MCF 10A (cell line): Measurements from ENCODE around the gene FAM185A. TPM values are rescaled to one million over a fixed set of nuclear protein-coding genes. Genes with fewer than 3 reads are reported as not detected.
"Not testable (repeated sequence)": the region's sequence is repeated elsewhere in the genome, so short reads cannot be mapped to it uniquely, and the experiment has no call there.

ENCODE experiments used
- BruUV-seq: library from RNA; stranded (reverse); fragments of 400-500 nt; replicated peaks from 2 replicates; lab custom pipeline; 2021; lab: Mats Ljungman, UMichigan
- CTCF ChIA-PET: fragments of 300-600 bp; sonication (Branson Sonifier 250); formaldehyde crosslinking; extraction: SDS; loops from one replicate; lab custom pipeline; 2021; ENCODE audit warnings: antibody characterized with exemption, inconsistent platforms; lab: Yijun Ruan, JAX
- POLR2A ChIA-PET: fragments of 300-600, 350-650 bp; sonication (Branson Sonifier 250); formaldehyde crosslinking; extraction: SDS; loops from one replicate; lab custom pipeline; 2020; ENCODE audit warnings: antibody characterized with exemption, inconsistent platforms; lab: Yijun Ruan, JAX
- DNase-seq: peaks from one replicate; pipeline ENCODE4 v3.0.0-alpha.2; 2018; ENCODE audit not compliant: unreplicated experiment
- H3K27ac Mint-ChIP-seq: one replicate; pipeline ENCODE4 v1.8.0; 2022; ENCODE audit warnings: mild to moderate bottlenecking, low read depth, mixed read lengths; ENCODE audit not compliant: unreplicated experiment
- H3K27me3 Mint-ChIP-seq: one replicate; pipeline ENCODE4 v1.8.0; 2022; ENCODE audit warnings: mixed read lengths; ENCODE audit not compliant: insufficient read depth, unreplicated experiment
- H3K36me3 Mint-ChIP-seq: one replicate; pipeline ENCODE4 v1.8.0; 2022; ENCODE audit warnings: mild to moderate bottlenecking, moderate library complexity, mixed read lengths; ENCODE audit not compliant: insufficient read depth, unreplicated experiment
- H3K4me1 Mint-ChIP-seq: one replicate; pipeline ENCODE4 v1.8.0; 2022; ENCODE audit warnings: mixed read lengths; ENCODE audit not compliant: insufficient read depth, unreplicated experiment
- H3K4me3 Mint-ChIP-seq: one replicate; pipeline ENCODE4 v1.8.0; 2022; ENCODE audit warnings: mild to moderate bottlenecking, moderate library complexity, mixed read lengths; ENCODE audit not compliant: unreplicated experiment
- H3K9me3 Mint-ChIP-seq: one replicate; pipeline ENCODE4 v1.8.0; 2022; ENCODE audit warnings: mixed read lengths; ENCODE audit not compliant: unreplicated experiment
- CTCF ChIP-seq: fragments of 200-600 bp; IDR thresholded peaks from one replicate; pipeline ENCODE4 v1.8.0; 2022; ENCODE audit warnings: antibody characterized with exemption, mild to moderate bottlenecking; ENCODE audit not compliant: unreplicated experiment
- intact Hi-C: fragments of 100-400 bp; cut with micrococcal nuclease; formaldehyde crosslinking; loops from 2 replicates; pipeline ENCODE4 v1.14.1; 2022
- total RNA-seq: library from RNA; stranded (reverse); gene quantifications from 2 replicates; pipeline ENCODE4 v1.2.3, GENCODE V29; 2022

The FAM185A gene
- total RNA-seq, 1 experiment from 2014 or later = 8.9 TPM

GRCh38 chr7:102791831-102792230 lies 43.0 kb downstream of the FAM185A start:
- BruUV-seq, CTCF ChIA-PET, intact Hi-C loops, DNase-seq, H3K27ac Mint-ChIP-seq, POLR2A ChIA-PET, H3K4me3 Mint-ChIP-seq, H3K9me3 Mint-ChIP-seq, H3K4me1 Mint-ChIP-seq, H3K27me3 Mint-ChIP-seq, H3K36me3 Mint-ChIP-seq: not testable (repeated sequence)

GRCh38 chr7:102794567-102794966 lies 45.8 kb downstream of the FAM185A start:
- H3K27me3 Mint-ChIP-seq, H3K4me3 Mint-ChIP-seq, intact Hi-C loops, H3K4me1 Mint-ChIP-seq, CTCF ChIA-PET, H3K27ac Mint-ChIP-seq, H3K9me3 Mint-ChIP-seq, BruUV-seq, H3K36me3 Mint-ChIP-seq, POLR2A ChIA-PET: not testable (repeated sequence)
- DNase-seq = peak; percentile 15

- CTCF ChIA-PET, POLR2A ChIA-PET, H3K27me3 Mint-ChIP-seq, H3K27ac Mint-ChIP-seq, H3K36me3 Mint-ChIP-seq, H3K4me1 Mint-ChIP-seq, BruUV-seq, intact Hi-C loops, H3K4me3 Mint-ChIP-seq: not testable (repeated sequence)
- H3K9me3 Mint-ChIP-seq = peaks cover 15% of the 10 kb centered on the region
- DNase-seq = peak; percentile 8
Measured at GRCh38 chr7:102795987-102796595, 47.3 kb downstream of the FAM185A start.

GRCh38 chr7:102806613-102807012 lies 57.8 kb downstream of the FAM185A start:
- no peak overlapping the region for H3K4me3 Mint-ChIP-seq
- TF ChIP-seq CTCF = no peak
- H3K36me3 Mint-ChIP-seq = peaks cover 11% of the 10 kb centered on the region
- ChIA-PET CTCF (no interaction called here), POLR2A (no interaction called here)
- no TSS peak for BruUV-seq
- peaks cover 9% of the 10 kb centered on the region for H3K9me3 Mint-ChIP-seq
- intact Hi-C loops = no loop called here
- no peaks in the 10 kb centered on the region for H3K4me1 Mint-ChIP-seq
- H3K27me3 Mint-ChIP-seq = no peaks in the 10 kb centered on the region
- no peak overlapping the region for H3K27ac Mint-ChIP-seq
- no peak for DNase-seq

- H3K36me3 Mint-ChIP-seq = peaks cover 11% of the 10 kb centered on the region
Measured at GRCh38 chr7:102810916-102811315, 62.1 kb downstream of the FAM185A start.

More at GRCh38 chr7:102810916-102811315, 62.1 kb downstream of the FAM185A start:
- ChIA-PET POLR2A (interaction anchor here (0.5 to 1.1 kb wide), 2 partner anchors 16 to 486 kb away, joined by 3 to 4 read pairs; partner anchors contain the start of gene PMPCB), CTCF (no interaction called here)
- Mint-ChIP-seq H3K9me3 (no peaks in the 10 kb centered on the region), H3K4me1 (peaks cover 9% of the 10 kb centered on the region), H3K4me3 (no peak overlapping the region), H3K27me3 (no peaks in the 10 kb centered on the region), H3K27ac (no peak overlapping the region)
- no TSS peak for BruUV-seq
- intact Hi-C loops = no loop called here
- DNase-seq = no peak
- no peak for TF ChIP-seq CTCF
